Cardiac muscle cell (in vitro differentiated cells and primary cell): ENCODE data around the gene TMEM213. TPM values are rescaled to one million over a fixed set of nuclear protein-coding genes. Genes with fewer than 3 reads are reported as not detected.

ENCODE experiments used
- DNase-seq, 2 donors: peaks; one replicate each; pipeline versions ENCODE4 v3.0.0 to v3.0.0-alpha.2; 2010 to 2017; ENCODE audit warnings: low read depth in 1 of 2, low spot score in 1 of 2
- H3K27ac ChIP-seq: fragments of 200-600 bp; sonication (generic); 2 replicates; pipeline ENCODE4 v1.5.1; 2016
- H3K27me3 ChIP-seq: fragments of 200-600 bp; sonication (generic); 2 replicates; pipeline ENCODE4 v1.6.0; 2016; ENCODE audit warnings: control low read depth
- H3K36me3 ChIP-seq: fragments of 200-600 bp; sonication (generic); 2 replicates; pipeline ENCODE4 v1.5.1; 2016; ENCODE audit warnings: control low read depth
- H3K4me1 ChIP-seq: fragments of 200-600 bp; sonication (generic); 2 replicates; pipeline ENCODE4 v1.8.1; 2017; ENCODE audit warnings: low read depth, mild to moderate bottlenecking, mixed run types
- H3K4me3 ChIP-seq: fragments of 200-600 bp; sonication (generic); 2 replicates; pipeline ENCODE4 v1.5.1; 2016; ENCODE audit warnings: mild to moderate bottlenecking
- H3K9me3 ChIP-seq: fragments of 200-600 bp; sonication (generic); 2 replicates; pipeline ENCODE4 v1.5.1; 2017; ENCODE audit warnings: low read depth, mild to moderate bottlenecking, control low read depth
- polyA plus RNA-seq: library from polyadenylated mRNA; unstranded; fragments of >200 nt; fragmentation: Nextera tagmentation; extraction: Ambion mirVana; gene quantifications from 2 replicates; pipeline ENCODE4 v1.2.1, GENCODE V29; 2016
- total RNA-seq: library from RNA; depleted of rRNA; stranded (reverse); fragments of >200 nt; gene quantifications from 2 replicates; pipeline ENCODE4 v1.2.3, GENCODE V29; 2016
- TF ChIP-seq, protein P1 (sequence below): IDR thresholded peaks from 2 replicates; pipeline ENCODE4 v1.5.1; 2012; ENCODE audit warnings: low read depth, mild to moderate bottlenecking, low read length

TMEM213 gene
- total and polyA plus RNA-seq, 2 experiments from 2014 or later, result not detected

DNA sequence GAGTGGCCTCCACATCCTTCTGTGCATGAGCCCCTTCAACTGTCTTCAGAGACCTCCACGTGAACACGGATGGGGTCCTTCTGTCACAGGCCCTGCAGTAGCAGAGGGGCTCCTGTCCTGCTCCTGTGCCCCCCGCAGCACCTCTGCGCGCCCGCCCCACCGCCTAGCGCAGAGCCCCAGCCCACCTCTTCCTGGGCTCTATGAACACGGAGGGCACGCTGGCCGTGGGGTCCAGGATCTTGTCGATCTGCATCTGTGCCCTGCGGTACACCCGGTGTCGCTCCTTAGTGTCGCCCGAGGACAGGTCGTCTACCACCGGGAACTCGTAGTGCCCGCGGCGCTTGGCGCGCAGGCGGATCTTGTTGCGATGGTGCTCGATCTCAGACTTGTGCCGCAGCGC is 71.6 kb downstream of the TMEM213 start:
- TF ChIP-seq, protein P1, sequence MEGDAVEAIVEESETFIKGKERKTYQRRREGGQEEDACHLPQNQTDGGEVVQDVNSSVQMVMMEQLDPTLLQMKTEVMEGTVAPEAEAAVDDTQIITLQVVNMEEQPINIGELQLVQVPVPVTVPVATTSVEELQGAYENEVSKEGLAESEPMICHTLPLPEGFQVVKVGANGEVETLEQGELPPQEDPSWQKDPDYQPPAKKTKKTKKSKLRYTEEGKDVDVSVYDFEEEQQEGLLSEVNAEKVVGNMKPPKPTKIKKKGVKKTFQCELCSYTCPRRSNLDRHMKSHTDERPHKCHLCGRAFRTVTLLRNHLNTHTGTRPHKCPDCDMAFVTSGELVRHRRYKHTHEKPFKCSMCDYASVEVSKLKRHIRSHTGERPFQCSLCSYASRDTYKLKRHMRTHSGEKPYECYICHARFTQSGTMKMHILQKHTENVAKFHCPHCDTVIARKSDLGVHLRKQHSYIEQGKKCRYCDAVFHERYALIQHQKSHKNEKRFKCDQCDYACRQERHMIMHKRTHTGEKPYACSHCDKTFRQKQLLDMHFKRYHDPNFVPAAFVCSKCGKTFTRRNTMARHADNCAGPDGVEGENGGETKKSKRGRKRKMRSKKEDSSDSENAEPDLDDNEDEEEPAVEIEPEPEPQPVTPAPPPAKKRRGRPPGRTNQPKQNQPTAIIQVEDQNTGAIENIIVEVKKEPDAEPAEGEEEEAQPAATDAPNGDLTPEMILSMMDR, result no peak
- H3K27me3 ChIP-seq, result no peaks in the 10 kb centered on the region
- no peaks in the 10 kb centered on the region for H3K9me3 ChIP-seq
- H3K4me1 ChIP-seq, result no peaks in the 10 kb centered on the region
- no peak for DNase-seq
- H3K4me3 ChIP-seq, result no peak overlapping the region
- H3K36me3 ChIP-seq, result peaks cover 34% of the 10 kb centered on the region
- H3K27ac ChIP-seq, result no peak overlapping the region

DNA sequence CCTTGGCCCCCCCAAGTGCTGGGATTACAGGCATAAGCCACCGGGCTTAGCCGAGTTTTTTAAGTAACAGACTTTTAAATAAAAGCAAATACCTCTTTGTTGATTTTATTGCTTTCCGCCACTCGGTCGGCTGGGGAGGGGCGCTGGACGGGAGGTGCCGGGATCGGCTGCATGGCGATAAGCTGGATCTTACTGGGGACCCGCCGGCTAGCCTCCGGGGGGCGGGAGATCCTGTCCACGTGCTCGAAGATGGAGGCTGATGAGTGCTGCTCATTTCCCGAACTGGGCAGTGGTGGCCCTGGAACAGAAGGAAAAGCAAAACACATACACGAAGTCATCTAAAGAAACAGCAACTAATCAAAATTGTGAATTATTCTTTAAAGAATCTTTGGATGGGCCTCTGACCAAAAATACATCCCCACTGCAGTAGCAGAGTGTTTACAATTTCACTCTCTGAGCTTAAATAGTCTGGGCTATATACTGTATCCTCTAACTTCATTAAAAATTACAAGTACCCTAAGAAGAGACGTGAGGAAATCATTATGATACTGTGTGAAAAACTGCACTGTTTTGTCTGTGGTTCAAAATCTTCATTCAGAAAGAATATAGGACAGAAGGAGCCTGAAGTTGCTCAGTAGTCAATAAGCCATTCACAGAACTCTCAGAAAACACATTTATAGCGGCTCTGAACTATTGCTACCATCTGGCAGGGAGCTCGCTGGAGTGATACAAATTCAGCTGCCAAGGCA is 73.4 kb downstream of the TMEM213 start:
- peaks cover 33% of the 10 kb centered on the region for H3K36me3 ChIP-seq
- no peak for DNase-seq
- H3K4me1 ChIP-seq, result no peaks in the 10 kb centered on the region
- H3K4me3 ChIP-seq, result no peak overlapping the region
- TF ChIP-seq, protein P1, result no peak
- H3K27me3 ChIP-seq, result no peaks in the 10 kb centered on the region
- no peaks in the 10 kb centered on the region for H3K9me3 ChIP-seq
- H3K27ac ChIP-seq, result no peak overlapping the region

DNA sequence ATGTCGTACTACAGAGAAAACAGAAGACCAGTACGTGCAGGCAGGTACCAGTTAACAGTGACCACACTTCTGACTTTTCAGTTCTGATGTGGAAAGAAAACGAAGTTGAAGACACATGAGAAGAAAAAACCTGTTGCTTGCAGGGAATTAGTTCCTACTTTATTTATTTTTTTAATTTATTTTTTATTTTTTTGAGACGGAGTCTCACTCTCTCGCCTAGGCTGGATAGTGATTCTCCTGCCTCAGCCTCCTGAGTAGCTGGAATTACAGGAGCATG is 74.0 kb downstream of the TMEM213 start:
- Histone ChIP-seq H3K9me3 (no peaks in the 10 kb centered on the region), H3K27me3 (no peaks in the 10 kb centered on the region), H3K4me1 (no peaks in the 10 kb centered on the region), H3K27ac (no peak overlapping the region), H3K4me3 (no peak overlapping the region), H3K36me3 (peaks cover 28% of the 10 kb centered on the region)
- TF ChIP-seq, protein P1, result no peak
- no peak for DNase-seq

DNA sequence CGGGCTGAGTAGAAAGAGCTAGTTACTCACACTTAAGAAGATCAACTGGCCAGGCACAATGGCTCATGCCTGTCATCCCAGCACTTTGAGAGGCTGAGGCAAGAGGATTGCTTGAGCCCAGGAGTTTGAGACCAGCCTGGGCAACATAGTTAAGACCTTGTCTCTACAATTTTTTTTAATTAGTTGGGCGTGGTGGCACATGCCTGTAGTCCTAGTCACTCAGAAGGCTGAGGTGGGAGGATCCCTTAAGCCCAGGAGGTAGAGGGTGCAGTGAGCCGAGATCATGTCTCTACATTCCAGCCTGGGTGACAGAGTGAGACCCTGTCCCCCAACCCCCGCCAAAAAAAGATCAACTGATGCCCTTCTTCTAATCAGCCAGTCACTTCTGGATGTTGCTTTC is 74.8 kb downstream of the TMEM213 start:
- Histone ChIP-seq H3K9me3 (no peaks in the 10 kb centered on the region), H3K27ac (no peak overlapping the region), H3K4me3 (no peak overlapping the region), H3K27me3 (no peaks in the 10 kb centered on the region), H3K36me3 (peaks cover 25% of the 10 kb centered on the region), H3K4me1 (no peaks in the 10 kb centered on the region)
- DNase-seq, result no peak
- TF ChIP-seq, protein P1, result no peak

DNA sequence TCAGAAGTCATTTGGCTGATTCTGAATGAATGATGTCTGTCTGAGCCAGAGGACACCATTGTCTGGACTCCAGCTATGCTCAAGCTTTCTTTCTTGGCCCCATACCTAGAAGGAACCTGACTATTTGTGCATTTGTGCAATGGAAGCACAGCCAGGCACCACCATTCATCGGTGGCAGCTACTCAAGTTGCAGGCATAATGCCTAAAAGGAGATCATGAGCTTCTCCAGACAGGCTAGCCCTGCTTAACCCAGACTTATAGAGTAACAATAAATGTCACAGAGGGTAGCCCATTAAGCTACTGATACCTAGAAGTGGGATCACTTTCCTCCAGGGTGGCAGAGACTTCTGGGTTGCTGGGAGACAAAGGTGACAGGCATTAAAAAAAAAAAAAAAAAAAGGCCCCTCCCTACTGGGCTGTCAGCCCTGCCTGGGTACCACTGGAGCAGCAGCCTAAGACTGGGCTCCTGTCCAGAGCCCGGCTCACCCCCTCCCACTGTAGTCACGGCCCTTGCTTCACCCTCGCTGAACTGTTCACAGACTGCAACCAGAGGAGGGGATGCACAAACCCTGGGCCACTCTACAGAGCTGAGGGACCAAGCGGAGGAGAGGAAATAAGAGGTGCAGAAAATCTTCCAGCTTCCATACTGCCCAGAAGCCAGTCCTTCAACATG is 75.6 kb downstream of the TMEM213 start:
- Histone ChIP-seq H3K9me3 (no peaks in the 10 kb centered on the region), H3K27me3 (no peaks in the 10 kb centered on the region), H3K4me3 (no peak overlapping the region), H3K4me1 (no peaks in the 10 kb centered on the region), H3K36me3 (peaks cover 23% of the 10 kb centered on the region), H3K27ac (no peak overlapping the region)
- TF ChIP-seq, protein P1, result no peak
- DNase-seq, result no peak
